Stimulated activated CD4-positive, alpha-beta T cell treated with anti-CD3 and anti-CD28 coated beads, TNF-alpha, amount 100 ng/mL, for 1 hour (primary cell): Measurements from ENCODE around the gene PSMF1.

Experiments used
- DNase-seq, 3 donors: peaks; one replicate each; pipeline ENCODE4 v3.0.0-alpha.2; 2020; ENCODE audit warnings: low read depth in 3 of 3, low spot score in 1 of 3

PSMF1 gene

DNA sequence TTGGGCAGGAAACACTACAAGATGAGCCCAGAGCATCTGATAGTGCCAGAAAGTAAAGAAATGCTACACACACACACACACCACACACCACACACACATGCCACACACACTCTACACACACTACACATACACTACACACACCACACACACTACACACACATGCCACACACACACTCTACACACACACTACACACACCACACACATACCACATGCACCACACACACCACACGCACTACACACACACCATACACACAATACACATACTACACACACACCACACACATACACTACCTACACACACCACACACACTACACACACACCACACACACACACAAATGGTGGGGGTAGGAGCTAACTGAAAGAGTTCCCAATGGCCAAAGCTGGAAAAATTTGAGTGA, 69.9 kb downstream of the PSMF1 start:
- DNase-seq: no peak

- no peak for DNase-seq
Observed at GRCh38 chr20:1189827-1190226, 71.4 kb downstream of the PSMF1 start.

DNA sequence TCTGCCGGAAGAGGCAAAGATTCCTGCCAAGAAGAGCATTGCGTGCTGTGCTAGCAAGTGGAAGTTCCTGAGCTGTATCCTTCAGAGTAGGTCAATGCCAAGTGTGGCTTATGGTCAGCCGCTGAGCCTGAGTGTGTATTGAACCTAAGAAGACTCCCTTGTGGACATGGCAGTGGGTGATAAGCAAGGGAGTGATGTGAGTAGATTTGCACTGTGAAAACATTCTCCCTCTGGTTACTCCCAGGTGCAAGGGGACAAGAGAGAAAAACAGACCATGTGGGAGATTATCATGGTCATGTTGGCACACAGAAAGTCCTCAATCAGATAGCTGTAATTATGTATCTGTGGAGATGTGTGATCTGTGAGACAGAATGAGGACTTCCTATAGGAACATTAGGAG, 72.4 kb downstream of the PSMF1 start:
- DNase-seq: no peak

DNA sequence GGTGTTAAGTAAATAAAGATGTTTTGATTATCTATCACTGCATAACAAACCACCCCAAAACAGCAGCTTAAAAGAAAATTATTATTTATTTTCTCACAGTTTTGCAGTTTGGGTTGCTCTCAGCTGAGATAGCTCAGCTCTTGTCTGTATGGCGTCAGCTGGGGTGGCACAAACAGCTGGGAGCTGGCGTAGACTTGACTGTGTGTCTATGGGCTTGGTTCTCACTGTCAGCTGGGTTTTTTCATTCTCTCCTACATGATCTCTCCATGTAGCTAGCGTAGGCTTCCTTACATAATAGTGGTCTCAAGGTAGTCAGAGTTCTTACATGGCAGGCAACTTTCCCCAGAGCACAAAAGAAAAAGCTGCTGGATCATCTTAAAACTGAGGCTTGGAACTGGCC, 72.9 kb downstream of the PSMF1 start:
- no peak for DNase-seq

DNA sequence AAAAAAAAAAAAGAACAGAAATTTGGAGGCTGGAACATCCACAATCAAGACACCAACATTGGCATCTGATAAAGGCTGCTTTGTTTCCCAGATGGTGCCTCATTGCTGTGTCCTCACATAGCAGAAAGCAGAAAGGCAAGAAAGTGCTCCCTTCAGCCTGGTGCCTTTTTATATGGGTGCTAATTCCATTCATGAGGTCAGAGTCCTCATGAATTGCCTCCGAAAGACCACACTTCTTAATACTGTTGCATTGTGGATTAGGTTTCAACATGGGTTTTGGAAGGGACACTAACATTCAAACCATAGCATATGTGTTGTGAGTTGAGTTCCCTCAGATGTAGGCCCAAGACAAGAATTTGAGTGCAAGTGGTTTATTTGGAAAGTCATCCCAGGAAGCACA, 76.8 kb downstream of the PSMF1 start:
- DNase-seq: no peak

- no peak for DNase-seq
Observed at GRCh38 chr20:1196634-1197033, 78.2 kb downstream of the PSMF1 start.

DNA sequence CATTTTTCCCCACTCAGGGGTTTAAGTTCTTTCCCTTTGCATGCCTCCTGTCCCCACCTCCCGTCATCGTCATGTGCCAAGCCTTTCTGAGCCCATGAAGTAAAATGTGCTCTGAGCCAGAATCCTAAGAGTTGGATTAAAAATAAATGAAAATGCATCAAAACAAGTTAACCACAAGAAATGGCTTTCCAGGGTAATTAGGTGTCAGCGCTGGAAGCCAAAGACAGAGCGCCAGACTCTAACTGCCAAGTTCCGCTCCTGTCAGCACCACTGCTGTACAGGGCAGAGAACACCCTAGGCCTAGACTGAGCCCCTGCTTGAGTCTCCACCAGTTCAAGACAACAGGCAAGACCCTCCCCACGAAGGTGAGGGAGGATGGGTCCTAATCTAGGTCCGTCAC, 79.4 kb downstream of the PSMF1 start:
- no peak for DNase-seq

GRCh38 chr20:1198751-1199150, 80.3 kb downstream of the PSMF1 start:
- DNase-seq: no peak

- DNase-seq: no peak
Observed at GRCh38 chr20:1199212-1199873, 80.9 kb downstream of the PSMF1 start.

DNA sequence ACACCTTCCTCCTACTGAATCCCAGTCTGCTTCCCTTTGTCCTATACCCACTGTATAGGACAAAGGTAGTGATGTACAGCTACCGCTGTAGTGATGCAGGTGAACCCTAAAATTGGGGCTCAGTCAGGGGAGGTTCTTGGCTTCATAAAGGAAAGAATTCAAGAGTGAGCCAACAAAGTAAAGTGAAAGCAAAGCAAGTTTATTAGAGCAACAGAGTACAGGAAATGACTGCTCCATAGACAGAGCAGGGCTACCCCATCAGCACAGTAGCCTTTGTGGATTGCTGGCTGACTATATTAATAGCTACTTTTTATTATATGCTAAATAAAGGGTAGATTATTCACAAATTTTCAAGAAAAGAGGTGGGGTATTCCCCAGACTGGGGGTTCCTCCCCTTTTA, 81.6 kb downstream of the PSMF1 start:
- DNase-seq: no peak

GRCh38 chr20:1202762-1203504, 84.5 kb downstream of the PSMF1 start, which contains the start of gene C20orf202:
C20orf202 (plus strand) TSS chr20:1203454; CDS start chr20:1203586, 132 bp downstream.
- no peak for DNase-seq

DNA sequence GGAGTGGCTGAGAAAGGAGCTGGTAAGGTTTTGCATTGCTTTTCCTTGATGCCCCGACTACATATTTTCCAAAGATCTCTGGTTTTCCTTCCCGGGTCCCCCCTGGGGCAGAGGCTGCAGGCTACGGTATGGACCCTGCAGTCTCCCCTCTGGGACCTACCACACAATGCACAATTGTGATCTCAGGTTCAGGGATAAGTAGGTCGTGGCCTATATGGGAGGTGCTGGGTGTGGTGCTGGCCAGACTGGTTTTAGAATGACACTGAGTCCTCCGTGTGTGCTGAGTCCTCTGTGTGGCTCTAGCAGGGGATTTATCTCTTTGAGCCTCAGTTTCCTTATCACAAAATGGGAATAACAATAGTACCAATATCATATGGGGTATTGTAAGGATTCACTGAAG, 85.2 kb downstream of the PSMF1 start:
- DNase-seq: no peak

GRCh38 chr20:1204113-1204512, 85.7 kb downstream of the PSMF1 start:
- no peak for DNase-seq

DNA sequence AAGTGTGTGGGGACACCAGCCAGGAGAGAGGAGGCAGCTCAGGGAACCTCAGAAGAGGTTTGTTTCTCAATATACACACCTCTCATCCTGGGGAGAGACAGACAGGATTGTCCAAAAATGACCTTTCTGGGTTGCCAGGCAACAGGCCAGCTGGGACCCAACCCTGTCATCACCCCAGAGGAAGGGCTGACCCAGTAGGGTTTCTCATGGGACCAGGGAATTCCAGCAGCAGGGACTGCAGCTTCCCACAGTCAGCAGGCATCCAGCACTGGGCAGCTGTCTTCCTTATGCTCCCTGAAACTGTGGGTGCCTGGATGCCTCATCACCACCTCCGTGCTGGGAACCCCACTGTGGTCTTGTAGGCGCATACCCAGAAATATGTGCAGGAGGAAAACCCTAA, 86.2 kb downstream of the PSMF1 start:
- no peak for DNase-seq

GRCh38 chr20:1205802-1206201, 87.4 kb downstream of the PSMF1 start:
- no peak for DNase-seq

DNA sequence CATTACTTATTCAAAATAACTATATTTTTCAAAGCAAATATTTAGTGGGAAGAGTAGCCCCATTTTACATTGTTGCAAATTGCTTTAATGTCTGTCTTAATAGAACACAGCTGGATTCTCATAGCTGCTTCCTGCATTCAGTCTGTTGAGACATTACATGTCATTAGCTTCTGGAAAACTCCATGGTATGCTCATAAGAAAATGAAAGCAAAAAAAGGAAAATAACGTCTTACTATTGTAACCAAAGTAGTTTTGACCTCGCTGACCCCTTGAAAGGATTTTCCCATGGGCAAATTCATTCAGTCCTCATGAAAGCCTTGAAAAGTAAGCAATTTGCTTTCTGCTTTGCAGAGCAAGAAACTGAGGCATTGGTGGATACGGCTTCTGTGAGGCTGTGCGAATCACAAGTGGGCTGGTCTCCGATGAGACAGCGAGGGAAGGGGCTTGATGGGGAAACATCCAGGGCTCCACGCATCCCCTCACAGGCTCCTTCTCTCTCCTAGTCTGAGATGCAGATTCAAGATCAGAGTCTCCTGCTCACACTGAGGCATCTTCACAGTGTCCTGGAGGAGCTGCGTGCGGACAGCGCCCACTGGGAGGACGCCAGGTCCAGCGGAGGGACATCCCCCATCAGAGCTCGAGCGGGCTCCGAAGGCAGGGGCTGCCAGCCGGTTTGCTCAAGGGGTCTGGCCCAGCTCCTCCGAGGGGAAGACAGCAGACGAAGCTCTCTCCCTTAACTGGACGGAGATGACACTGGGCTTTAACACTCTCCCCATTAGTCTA, 88.2 kb downstream of the PSMF1 start:
- no peak for DNase-seq

DNA sequence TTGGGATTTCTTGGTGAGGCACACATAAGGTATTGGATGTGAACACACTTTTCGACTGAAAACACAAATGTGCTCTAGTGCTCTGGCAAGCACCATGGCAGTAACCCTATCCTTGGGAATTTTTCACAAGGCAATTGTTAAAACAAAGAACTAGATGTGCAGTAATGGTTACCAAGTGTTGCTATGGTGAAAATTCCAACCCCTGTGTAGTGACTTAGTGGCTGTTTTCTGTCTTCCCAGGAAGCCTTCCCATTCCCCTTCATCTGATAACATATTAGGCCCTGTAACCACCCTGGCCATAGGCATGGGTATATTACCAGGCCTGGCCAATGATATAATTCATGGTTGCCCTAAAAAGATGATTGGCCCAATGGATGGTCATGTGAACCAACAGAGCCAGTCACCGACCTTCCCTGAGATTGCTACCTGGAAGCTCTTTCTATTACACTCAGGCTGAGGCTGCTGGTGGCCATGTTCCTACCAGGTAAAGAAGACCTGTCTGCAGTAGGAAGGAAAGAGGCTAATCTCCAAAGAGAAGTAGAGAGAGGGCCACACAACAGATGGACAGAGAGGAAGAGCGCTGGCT, 89.0 kb downstream of the PSMF1 start:
- no peak for DNase-seq

DNA sequence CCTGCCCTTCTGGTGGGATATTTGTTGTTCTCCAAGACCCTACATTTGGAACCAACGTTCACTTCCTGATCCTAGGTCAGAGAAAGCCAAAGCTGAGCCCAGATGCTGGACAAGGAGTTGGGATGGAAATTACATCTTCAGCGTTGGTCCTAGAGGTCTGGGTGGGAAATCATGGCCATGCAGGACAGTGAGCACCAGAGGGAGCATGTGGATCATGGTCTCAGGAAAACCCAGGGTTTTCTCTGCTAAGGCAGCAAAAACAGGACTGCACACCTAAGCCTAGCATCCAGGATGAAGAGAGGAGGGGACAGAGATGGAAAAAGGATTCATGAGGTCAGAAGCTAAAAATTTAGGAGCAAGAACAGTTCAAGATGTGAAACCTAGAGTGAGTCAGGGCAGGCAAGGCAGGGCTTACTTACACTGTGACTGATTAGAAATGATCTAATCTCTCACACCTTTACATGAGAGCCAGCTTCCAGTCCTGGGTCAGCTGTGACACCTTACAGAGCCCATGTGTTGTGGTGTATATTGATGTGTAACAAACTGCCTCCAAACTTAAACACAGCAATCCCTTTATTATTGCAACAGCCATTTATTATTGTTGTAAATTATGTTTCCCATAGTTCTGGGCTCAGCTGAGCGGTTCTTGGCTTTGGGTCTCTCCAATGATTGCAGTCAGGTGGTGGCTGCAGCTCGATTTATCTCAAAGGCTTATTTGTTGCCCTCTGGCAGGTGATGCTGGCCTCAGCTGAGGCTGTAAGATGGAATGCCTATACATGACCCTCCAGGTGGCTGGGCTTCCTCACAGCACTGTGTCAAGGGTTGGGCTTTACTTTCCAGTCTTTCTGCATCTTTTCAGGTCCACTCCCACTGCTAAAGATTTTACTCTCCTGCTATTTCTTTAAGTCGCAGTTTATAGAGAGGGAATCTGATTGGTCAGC, 91.3 kb downstream of the PSMF1 start:
- no peak for DNase-seq

DNA sequence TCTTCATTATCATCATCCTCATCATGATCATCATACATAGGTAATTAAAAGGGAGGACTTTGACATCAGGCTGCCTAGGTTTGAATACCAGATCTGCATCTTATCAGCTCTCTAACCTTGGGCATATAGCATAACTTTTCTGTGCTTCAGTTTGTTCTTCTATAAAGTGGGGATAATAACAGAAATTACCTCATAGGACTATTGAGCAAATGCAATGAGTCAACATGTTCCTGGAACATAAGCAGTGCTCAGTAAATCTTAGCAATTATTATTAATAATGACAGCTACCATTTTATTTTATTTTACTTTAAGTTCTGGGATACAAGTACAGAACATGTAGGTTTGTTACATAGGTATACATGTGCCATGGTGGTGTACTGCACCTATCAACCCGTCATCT, 92.1 kb downstream of the PSMF1 start:
- no peak for DNase-seq

GRCh38 chr20:1212023-1212422, 93.6 kb downstream of the PSMF1 start:
- no peak for DNase-seq
